SK-N-SH treated with all-trans-retinoic acid at 6 μM for 48 hours (cell line): ENCODE data around the gene CDC26.

Experiments used
- ATAC-seq: fragments of 200-7000 bp; cut with Tn5 transposase; 3 replicates; pipeline ENCODE4 v1.9.1; 2020; ENCODE audit warnings: mild to moderate bottlenecking, moderate library complexity
- ARNTL ChIP-seq: fragments of 450-650 bp; formaldehyde crosslinking; IDR thresholded peaks from 2 replicates; pipeline ENCODE4 v1.5.0; 2020; ENCODE audit warnings: low read depth, mild to moderate bottlenecking, moderate library complexity, borderline replicate concordance
- BACH2 ChIP-seq: fragments of 250-450 bp; sonication (Bioruptor Pico); IDR thresholded peaks from 2 replicates; pipeline ENCODE4 v1.9.0; 2021; ENCODE audit warnings: mild to moderate bottlenecking, borderline replicate concordance
- CSDC2 ChIP-seq: fragments of 250-450 bp; sonication (Bioruptor Pico); IDR thresholded peaks from 2 replicates; pipeline ENCODE4 v1.5.0; 2020; ENCODE audit warnings: mild to moderate bottlenecking, moderate library complexity
- ESRRG ChIP-seq: fragments of 250-450 bp; sonication (Bioruptor Pico); IDR thresholded peaks from 2 replicates; pipeline ENCODE4 v1.6.1; 2021; ENCODE audit warnings: mild to moderate bottlenecking
- GLIS3 ChIP-seq: fragments of 250-450 bp; sonication (Bioruptor Pico); IDR thresholded peaks from 2 replicates; pipeline ENCODE4 v1.5.0; 2020; ENCODE audit warnings: mild to moderate bottlenecking, moderate library complexity
- ISL1 ChIP-seq: fragments of 250-450 bp; sonication (Bioruptor Pico); IDR thresholded peaks from 2 replicates; pipeline ENCODE4 v2.1.2; 2022; ENCODE audit warnings: mild to moderate bottlenecking, moderate library complexity
- OSR1 ChIP-seq: fragments of 250-450 bp; sonication (Bioruptor Pico); IDR thresholded peaks from 2 replicates; pipeline ENCODE4 v1.8.0; 2022; ENCODE audit warnings: moderate library complexity, mild to moderate bottlenecking, inconsistent platforms
- POU6F1 ChIP-seq: fragments of 250-450 bp; sonication (Bioruptor Pico); IDR thresholded peaks from 2 replicates; pipeline ENCODE4 v1.8.0; 2021; ENCODE audit warnings: low read depth, mild to moderate bottlenecking, moderate library complexity, borderline replicate concordance
- PPARA ChIP-seq: fragments of 250-450 bp; sonication (Bioruptor Pico); IDR thresholded peaks from 2 replicates; pipeline ENCODE4 v1.5.0; 2020; ENCODE audit warnings: mild to moderate bottlenecking, borderline replicate concordance
- SNAI2 ChIP-seq: fragments of 250-450 bp; sonication (Bioruptor Pico); IDR thresholded peaks from 2 replicates; pipeline ENCODE4 v1.5.0; 2020; ENCODE audit warnings: mild to moderate bottlenecking, moderate library complexity
- TCF4 ChIP-seq: fragments of 250-450 bp; sonication (Bioruptor Pico); IDR thresholded peaks from 2 replicates; pipeline ENCODE4 v1.8.0; 2021; ENCODE audit warnings: mild to moderate bottlenecking, moderate library complexity, borderline replicate concordance
- TOX ChIP-seq: fragments of 250-450 bp; sonication (Bioruptor Pico); IDR thresholded peaks from 2 replicates; pipeline ENCODE4 v1.8.0; 2021; ENCODE audit warnings: mild to moderate bottlenecking, moderate library complexity, borderline replicate concordance
- TSHZ2 ChIP-seq: fragments of 250-450 bp; sonication (Bioruptor Pico); IDR thresholded peaks from 2 replicates; pipeline ENCODE4 v1.5.0; 2020; ENCODE audit warnings: mild to moderate bottlenecking, moderate library complexity
- ZC3H10 ChIP-seq: fragments of 250-450 bp; sonication (Bioruptor Pico); IDR thresholded peaks from 2 replicates; pipeline ENCODE4 v1.5.1; 2021; ENCODE audit warnings: mild to moderate bottlenecking, moderate library complexity
- ZFP30 ChIP-seq: fragments of 450-650 bp; formaldehyde crosslinking; IDR thresholded peaks from 2 replicates; pipeline ENCODE4 v1.5.0; 2022; ENCODE audit warnings: mild to moderate bottlenecking, moderate library complexity
- ZNF565 ChIP-seq: fragments of 450-650 bp; formaldehyde crosslinking; conservative IDR thresholded peaks from 2 replicates; pipeline ENCODE4 v1.5.0; 2020; ENCODE audit warnings: low read depth, mild to moderate bottlenecking, moderate library complexity
- ZNF70 ChIP-seq: fragments of 450-650 bp; formaldehyde crosslinking; IDR thresholded peaks from 2 replicates; pipeline ENCODE4 v1.5.0; 2020; ENCODE audit warnings: mild to moderate bottlenecking, moderate library complexity
- ZNF8 ChIP-seq: fragments of 450-650 bp; formaldehyde crosslinking; IDR thresholded peaks from 2 replicates; pipeline ENCODE4 v1.5.0; 2020; ENCODE audit warnings: mild to moderate bottlenecking, moderate library complexity
- TF ChIP-seq, protein P1 (sequence below): fragments of 250-450 bp; sonication (Bioruptor Pico); IDR thresholded peaks from 2 replicates; pipeline ENCODE4 v1.5.1; 2021; ENCODE audit warnings: mild to moderate bottlenecking, moderate library complexity
- TF ChIP-seq, protein P2 (sequence below): fragments of 250-450 bp; sonication (Bioruptor Pico); IDR thresholded peaks from 2 replicates; pipeline ENCODE4 v1.5.1; 2020; ENCODE audit warnings: low read depth, mild to moderate bottlenecking, moderate library complexity
- TF ChIP-seq, protein P3 (sequence below): fragments of 250-450 bp; sonication (Bioruptor Pico); IDR thresholded peaks from 2 replicates; pipeline ENCODE4 v1.8.0; 2020; ENCODE audit warnings: mild to moderate bottlenecking, moderate library complexity, borderline replicate concordance

CDC26 gene

DNA sequence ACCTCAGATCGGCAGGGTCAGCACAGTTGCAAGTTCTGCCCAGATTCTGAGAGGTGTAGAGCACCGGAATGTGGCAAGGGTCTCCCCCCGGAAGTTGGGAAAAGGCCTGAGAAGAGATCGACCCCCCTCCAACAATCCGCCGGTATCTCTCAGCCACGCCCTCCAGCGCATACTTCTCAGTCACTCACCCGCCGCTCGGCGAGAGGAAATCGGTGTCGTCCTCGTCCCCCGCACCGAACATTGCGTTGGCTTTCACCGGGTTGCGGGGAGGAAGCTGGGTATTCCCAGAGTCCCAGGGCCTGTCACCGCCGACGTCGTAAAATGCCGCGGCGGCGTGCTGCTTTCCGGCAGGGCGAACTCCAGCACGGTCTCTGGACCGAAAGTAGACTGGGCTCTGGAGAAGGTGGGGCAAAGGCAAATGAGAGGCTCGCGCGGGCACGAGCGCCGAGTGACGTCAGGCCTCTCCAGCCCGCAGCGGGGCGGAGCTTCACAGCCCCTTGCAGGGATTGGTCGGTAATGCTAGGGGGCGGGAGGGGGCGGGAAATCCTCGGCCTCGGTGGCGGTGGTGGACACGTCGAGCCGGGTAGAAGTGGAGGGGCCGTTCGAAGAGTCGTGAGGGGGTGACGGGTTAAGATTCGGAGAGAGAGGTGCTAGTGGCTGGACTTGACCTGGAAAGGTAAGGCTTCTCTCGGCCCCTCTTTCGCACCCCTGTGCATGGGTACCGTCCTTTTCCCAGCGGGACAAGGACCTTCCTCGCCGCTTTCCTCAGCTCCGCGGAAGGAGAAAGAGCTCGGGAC lies 54.2 kb downstream of the CDC26 start, which contains the start of the genes FKBP15 and SLC31A1:
Gene FKBP15 (minus strand): TSS at position 275 of the 797 bp plus-strand sequence. CDS start 34 bp downstream, at position 241.
Gene SLC31A1 (plus strand): TSS at position 542 of the 797 bp plus-strand sequence. CDS start 34,605 bp downstream, outside the sequence.
- ATAC-seq: peak; percentile 98
- TF ChIP-seq, protein P1, sequence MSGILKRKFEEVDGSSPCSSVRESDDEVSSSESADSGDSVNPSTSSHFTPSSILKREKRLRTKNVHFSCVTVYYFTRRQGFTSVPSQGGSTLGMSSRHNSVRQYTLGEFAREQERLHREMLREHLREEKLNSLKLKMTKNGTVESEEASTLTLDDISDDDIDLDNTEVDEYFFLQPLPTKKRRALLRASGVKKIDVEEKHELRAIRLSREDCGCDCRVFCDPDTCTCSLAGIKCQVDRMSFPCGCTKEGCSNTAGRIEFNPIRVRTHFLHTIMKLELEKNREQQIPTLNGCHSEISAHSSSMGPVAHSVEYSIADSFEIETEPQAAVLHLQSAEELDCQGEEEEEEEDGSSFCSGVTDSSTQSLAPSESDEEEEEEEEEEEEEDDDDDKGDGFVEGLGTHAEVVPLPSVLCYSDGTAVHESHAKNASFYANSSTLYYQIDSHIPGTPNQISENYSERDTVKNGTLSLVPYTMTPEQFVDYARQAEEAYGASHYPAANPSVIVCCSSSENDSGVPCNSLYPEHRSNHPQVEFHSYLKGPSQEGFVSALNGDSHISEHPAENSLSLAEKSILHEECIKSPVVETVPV (CRISPR knock-in tag): no peak
- TF ChIP-seq ZC3H10 (no peak), OSR1 (CRISPR knock-in tag) (no peak), TCF4 (CRISPR knock-in tag) (no peak), ZFP30 (CRISPR knock-in tag) (no peak), ISL1 (CRISPR knock-in tag) (no peak), ESRRG (no peak), TSHZ2 (CRISPR knock-in tag) (no peak), ZNF565 (CRISPR knock-in tag) (no peak), ZNF8 (CRISPR knock-in tag) (no peak), CSDC2 (CRISPR knock-in tag) (0 out of 2 replicates have a peak, but pooled peaks have one; percentile 21), ZNF70 (CRISPR knock-in tag) (no peak), GLIS3 (CRISPR knock-in tag) (0 out of 2 replicates have a peak, but pooled peaks have one; percentile 40), SNAI2 (CRISPR knock-in tag) (no peak)
- TF ChIP-seq, protein P2, sequence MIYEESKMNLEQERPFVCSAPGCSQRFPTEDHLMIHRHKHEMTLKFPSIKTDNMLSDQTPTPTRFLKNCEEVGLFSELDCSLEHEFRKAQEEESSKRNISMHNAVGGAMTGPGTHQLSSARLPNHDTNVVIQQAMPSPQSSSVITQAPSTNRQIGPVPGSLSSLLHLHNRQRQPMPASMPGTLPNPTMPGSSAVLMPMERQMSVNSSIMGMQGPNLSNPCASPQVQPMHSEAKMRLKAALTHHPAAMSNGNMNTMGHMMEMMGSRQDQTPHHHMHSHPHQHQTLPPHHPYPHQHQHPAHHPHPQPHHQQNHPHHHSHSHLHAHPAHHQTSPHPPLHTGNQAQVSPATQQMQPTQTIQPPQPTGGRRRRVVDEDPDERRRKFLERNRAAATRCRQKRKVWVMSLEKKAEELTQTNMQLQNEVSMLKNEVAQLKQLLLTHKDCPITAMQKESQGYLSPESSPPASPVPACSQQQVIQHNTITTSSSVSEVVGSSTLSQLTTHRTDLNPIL (CRISPR knock-in tag): no peak

GRCh38 chr9:113220467-113221002 lies 54.8 kb downstream of the CDC26 start:
- no peak; the same call in 1 of the 3 replicates for ATAC-seq
- TF ChIP-seq ESRRG: no peak
- no peak for TF ChIP-seq ZC3H10
- TF ChIP-seq, protein P3, sequence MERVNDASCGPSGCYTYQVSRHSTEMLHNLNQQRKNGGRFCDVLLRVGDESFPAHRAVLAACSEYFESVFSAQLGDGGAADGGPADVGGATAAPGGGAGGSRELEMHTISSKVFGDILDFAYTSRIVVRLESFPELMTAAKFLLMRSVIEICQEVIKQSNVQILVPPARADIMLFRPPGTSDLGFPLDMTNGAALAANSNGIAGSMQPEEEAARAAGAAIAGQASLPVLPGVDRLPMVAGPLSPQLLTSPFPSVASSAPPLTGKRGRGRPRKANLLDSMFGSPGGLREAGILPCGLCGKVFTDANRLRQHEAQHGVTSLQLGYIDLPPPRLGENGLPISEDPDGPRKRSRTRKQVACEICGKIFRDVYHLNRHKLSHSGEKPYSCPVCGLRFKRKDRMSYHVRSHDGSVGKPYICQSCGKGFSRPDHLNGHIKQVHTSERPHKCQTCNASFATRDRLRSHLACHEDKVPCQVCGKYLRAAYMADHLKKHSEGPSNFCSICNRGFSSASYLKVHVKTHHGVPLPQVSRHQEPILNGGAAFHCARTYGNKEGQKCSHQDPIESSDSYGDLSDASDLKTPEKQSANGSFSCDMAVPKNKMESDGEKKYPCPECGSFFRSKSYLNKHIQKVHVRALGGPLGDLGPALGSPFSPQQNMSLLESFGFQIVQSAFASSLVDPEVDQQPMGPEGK (CRISPR knock-in tag): no peak
- no peak for TF ChIP-seq PPARA (CRISPR knock-in tag)
- no peak for TF ChIP-seq POU6F1
- no peak for TF ChIP-seq BACH2
- no peak for TF ChIP-seq ISL1 (CRISPR knock-in tag)
- no peak for TF ChIP-seq TOX (CRISPR knock-in tag)
- TF ChIP-seq GLIS3 (CRISPR knock-in tag): no peak
- TF ChIP-seq SNAI2 (CRISPR knock-in tag): no peak
- TF ChIP-seq ZNF565 (CRISPR knock-in tag): no peak
- TF ChIP-seq, protein P2 (CRISPR knock-in tag): no peak
- no peak for TF ChIP-seq CSDC2 (CRISPR knock-in tag)
- TF ChIP-seq OSR1 (CRISPR knock-in tag): no peak
- TF ChIP-seq ZNF8 (CRISPR knock-in tag): no peak
- TF ChIP-seq, protein P1 (CRISPR knock-in tag): no peak
- no peak for TF ChIP-seq ARNTL (CRISPR knock-in tag)
- TF ChIP-seq TSHZ2 (CRISPR knock-in tag): no peak
